Measurements from ENCODE around the gene ATP9B.
"Not testable (repeated sequence)": the region's sequence is repeated elsewhere in the genome, so short reads cannot be mapped to it uniquely, and the experiment has no call there.

The ATP9B gene

DNA sequence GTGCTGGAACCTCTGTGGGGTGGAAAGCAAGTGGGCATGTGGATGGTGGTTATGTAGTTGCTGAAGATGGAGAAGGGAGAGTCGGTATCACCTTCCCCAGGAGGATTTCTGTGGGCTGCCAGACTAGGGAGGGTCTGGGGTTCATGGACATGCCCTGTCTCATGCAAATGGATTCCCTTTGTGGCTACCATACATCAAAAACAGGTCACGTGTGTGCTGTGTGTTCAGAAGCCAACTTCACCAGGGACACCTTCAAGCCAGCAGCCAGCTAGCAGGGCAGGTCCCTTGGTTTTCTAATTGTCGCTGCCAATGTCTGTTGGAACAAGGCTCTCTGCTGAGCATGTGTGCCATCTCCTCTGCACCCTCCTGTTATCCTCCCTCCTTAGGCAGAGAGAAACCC lies 155.2 kb downstream of the ATP9B start:
- no peak for DNase-seq (ENCODE audit: extremely low read depth in 1 of 2, low read depth in 1 of 2)

DNA sequence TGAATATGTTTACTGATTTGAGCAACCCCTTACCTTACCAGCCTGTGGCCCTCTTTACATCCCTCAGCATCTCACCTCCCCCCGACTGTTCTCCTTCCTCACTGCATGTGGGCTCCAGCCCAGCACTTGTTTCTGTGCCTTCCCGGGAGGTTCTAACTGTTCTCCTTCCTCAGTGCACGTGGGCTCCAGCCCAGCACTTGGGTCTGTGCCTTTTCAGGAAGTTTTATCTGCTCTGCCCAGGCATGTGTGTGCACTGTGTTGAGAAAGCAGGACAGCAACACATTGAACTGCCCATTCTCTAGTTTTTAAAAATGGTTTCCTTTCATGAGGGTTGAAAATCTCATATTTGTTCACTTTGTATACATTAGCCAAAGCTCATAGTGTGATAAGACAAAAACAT lies 158.4 kb downstream of the ATP9B start:
- DNase-seq (ENCODE audit: extremely low read depth in 1 of 2, low read depth in 1 of 2): no peak

DNA sequence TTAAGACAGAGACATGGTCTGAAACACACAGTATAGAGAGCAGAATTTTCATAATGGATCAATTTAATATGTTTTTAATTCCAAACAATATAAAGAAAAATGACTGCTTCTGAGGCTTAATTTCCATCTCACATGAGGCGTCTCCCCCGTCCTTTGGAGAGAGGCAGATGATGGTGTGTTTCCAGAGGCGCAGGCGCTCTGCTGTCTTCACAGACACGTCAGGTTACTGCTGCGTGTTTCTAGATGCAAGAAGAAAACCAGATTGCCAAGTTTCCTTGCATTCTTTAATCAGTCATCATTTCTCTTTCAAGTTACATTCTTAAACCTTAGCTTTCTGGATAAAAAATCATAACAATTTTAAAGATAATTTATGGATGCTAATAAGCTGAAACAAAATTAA lies 160.2 kb downstream of the ATP9B start:
- no peak for DNase-seq (ENCODE audit: extremely low read depth in 1 of 2, low read depth in 1 of 2)

DNA sequence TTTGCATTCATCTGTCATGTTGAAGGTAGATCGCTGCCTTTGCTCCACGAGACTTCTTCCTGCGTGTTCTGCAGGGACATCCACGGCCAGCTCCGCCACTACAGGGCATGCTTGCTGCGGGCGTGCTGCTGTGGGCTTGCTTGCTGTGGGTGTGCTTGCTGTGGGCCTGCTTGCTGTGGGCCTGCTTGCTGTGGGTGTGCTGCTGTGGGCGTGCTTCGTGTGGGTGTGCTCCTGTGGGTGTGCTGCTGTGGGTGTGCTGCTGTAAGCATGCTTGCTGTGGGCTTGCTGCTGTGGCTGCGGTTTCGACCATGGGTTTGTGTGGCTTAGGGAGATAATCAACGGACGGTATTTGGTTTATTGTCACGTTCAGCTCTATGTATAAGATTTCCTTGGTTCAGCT lies 165.2 kb downstream of the ATP9B start:
- no peak for DNase-seq (ENCODE audit: extremely low read depth in 1 of 2, low read depth in 1 of 2)

- DNase-seq (ENCODE audit: extremely low read depth in 1 of 2, low read depth in 1 of 2): no peak
Observed at GRCh38 chr18:79239631-79240030, 170.4 kb downstream of the ATP9B start.

GRCh38 chr18:79241755-79242154 lies 172.6 kb downstream of the ATP9B start:
- no peak for DNase-seq (ENCODE audit: extremely low read depth in 1 of 2, low read depth in 1 of 2)

DNA sequence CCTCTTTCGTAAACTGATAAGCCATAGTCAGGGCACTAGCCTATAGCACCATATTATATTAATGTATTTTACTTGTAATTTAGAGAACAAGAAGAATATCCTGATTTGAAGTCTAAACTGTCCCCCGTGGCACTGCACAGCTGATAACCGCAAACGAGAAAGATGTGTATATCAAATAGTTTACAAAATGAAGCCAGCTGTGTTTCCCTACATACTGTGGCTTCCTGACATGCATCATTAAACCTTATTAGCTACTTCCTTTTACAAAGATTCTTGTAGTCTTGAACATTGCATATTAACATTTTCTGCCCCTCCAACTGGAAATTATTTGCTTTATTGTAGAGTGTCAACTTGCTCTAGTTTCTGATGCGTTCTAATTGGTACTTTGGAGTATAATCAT lies 173.1 kb downstream of the ATP9B start:
- no peak for DNase-seq (ENCODE audit: extremely low read depth in 1 of 2, low read depth in 1 of 2)

GRCh38 chr18:79245517-79246001 lies 176.4 kb downstream of the ATP9B start:
- no peak for DNase-seq (ENCODE audit: extremely low read depth in 1 of 2, low read depth in 1 of 2)

GRCh38 chr18:79246309-79247108 lies 177.3 kb downstream of the ATP9B start:
- DNase-seq (ENCODE audit: extremely low read depth in 1 of 2, low read depth in 1 of 2): peak; percentile 19 to 58

DNA sequence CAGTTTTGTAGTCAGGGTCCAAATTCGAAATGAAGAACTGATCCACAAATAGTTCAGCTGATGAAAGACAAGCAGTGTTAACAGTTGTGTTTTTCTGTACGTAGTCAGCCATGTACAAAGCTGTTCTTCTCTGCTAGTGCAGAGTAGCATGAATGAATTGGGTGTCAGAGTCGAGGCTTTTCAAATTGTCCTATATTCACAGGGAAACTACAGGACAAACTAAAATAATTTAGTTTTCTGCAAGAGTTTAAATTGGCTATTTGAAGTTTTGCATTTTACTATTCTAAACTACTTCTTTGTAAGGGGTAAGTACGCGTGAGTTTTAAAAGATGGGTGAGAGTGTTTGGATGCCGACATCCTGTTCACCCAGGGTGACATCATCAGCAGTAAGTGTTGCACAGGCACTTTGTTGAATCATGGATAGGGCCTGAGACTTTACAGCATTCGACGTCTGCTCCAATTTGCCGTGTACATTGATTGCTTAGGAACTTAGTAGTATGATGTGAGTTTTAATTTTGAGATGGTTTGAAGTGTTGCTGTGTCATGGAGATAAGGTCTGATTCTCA lies 179.4 kb downstream of the ATP9B start:
- DNase-seq (ENCODE audit: extremely low read depth in 1 of 2, low read depth in 1 of 2): no peak

- no peak for DNase-seq (ENCODE audit: extremely low read depth in 1 of 2, low read depth in 1 of 2)
Observed at GRCh38 chr18:79250301-79250981, 181.2 kb downstream of the ATP9B start.

DNA sequence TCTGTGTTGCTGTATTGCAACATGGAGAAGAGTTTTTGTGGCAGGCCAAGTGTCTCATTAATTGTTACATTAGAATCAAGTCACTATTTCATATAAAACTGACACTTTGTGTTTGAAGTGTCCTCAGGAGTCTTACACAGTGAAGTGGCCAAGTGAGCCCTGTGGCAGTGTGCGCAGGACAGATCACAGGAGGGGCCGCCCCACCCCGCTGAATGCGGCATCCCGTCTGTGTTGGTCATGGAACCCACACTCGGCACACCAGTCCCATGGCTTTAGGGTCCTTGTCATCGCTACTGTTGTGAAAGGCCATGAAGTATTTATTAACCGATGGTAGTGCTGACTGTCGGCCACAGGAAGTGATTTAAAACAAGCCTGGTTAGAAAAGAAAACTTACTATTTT lies 181.8 kb downstream of the ATP9B start:
- no peak for DNase-seq (ENCODE audit: extremely low read depth in 1 of 2, low read depth in 1 of 2)

DNA sequence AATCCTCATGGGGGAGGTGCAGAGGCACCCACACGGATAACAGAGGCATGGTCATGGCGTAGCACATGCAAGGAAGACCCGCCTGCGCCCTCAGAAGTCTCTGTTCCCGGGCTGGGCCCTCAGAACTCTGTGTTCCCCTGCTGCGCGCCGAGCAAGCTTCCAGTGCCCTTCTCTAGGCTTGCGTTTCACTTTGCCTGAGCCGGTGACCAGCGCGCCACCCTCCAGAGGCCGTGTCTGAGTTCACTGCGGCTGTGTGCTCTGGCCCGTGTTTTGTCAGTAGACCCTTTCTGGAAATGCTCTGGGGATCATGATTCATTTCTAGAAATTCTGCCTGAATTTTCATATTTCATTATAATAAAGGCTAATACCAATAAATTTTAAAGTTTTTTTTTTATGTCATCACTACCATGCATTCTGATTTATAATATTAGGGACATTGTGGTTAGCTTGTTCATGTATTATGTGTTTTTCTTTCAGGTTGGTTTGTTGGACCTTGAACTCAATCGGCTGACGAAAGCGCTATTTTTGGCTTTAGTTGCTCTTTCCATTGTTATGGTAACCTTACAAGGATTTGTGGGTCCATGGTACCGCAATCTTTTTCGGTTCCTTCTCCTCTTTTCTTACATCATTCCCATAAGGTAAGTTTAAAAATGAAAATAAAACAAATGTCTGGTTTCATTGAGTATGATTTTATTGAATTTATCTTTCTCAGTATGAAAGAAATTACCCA lies 183.9 kb downstream of the ATP9B start:
- no peak for DNase-seq (ENCODE audit: extremely low read depth in 1 of 2, low read depth in 1 of 2)

DNA sequence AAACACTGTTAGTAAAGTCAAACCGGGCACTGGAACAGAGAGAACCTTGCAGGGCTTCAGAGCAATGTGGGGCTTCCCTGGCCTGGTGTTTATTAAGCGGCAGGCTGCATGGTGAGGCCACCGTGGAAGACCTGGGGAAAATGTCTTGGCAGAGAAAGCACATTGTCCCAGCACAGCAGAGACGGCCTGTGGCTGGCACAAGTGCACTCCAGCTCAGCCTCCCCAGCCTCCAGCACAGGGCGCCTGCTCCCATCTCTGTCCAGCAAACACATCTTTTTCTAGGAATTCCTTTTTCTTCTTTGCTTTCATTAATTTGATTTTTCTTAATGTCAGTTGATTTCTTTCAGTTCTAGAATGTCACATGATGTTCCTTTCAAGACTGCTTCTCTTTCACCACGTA lies 188.3 kb downstream of the ATP9B start:
- no peak for DNase-seq (ENCODE audit: extremely low read depth in 1 of 2, low read depth in 1 of 2)

GRCh38 chr18:79258447-79258846 lies 189.3 kb downstream of the ATP9B start:
- DNase-seq (ENCODE audit: extremely low read depth in 1 of 2, low read depth in 1 of 2): no peak

- no peak for DNase-seq (ENCODE audit: extremely low read depth in 1 of 2, low read depth in 1 of 2)
Observed at GRCh38 chr18:79259218-79259617, 190.0 kb downstream of the ATP9B start.

DNA sequence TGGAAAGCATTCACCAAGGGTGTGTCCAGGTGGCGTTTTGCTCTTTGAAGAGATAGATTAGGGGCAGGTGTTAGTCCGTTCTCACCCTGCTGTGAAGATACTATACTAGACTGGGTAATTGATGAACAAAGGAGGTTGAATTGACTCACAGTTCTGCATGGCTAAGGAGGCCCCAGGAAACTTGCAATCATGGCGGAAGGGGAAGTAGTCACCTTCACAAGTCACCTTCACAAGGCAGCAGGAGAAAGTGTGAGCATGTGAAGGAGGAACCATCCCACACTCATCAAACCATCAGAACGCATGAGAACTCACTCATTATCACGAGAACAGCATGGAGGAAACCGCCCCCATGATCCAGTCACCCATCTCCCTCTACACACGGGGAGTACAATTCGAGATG lies 190.8 kb downstream of the ATP9B start:
- DNase-seq (ENCODE audit: extremely low read depth in 1 of 2, low read depth in 1 of 2): no peak

DNA sequence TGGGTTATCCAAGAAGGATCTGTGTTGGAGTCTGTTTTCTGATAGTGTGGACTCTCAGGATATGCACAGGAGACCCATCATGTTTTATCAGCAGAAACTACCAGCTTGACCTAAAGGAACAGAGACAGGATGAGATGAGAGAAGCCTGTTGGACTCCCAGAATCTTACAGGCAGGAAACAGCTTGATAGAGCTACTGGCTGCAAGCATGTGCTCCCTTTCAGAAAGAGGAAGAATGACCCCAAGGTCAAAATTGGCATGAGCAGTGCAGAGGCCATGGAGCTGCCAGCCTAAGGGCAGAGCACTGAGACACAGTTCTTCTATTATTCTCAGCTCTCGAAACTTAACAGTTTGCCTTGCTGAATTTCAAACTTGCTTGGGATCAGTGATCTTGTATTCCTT lies 191.3 kb downstream of the ATP9B start:
- no peak for DNase-seq (ENCODE audit: extremely low read depth in 1 of 2, low read depth in 1 of 2)

DNA sequence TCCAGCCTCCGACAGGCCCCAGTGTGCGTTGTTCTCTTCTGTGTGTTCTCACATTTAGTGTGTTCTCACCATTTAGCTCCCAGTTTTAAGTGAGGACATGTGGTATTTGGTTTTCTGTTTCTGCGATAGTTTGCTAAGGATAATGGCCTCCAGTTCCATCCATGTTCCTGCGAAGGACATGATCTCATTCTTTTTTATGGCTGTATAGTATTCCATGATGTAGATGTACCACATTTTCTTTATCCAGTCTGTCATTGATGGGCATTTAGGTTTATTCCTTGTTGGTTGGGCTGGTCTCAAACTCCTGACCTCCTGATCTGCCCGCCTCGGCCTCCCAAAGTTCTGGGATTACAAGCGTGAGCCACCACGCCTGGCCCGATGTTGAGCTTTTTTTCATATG lies 195.9 kb downstream of the ATP9B start:
- DNase-seq (ENCODE audit: extremely low read depth in 1 of 2, low read depth in 1 of 2): not testable (repeated sequence)

GRCh38 chr18:79271812-79272211 lies 202.6 kb downstream of the ATP9B start:
- DNase-seq (ENCODE audit: extremely low read depth in 1 of 2, low read depth in 1 of 2): not testable (repeated sequence)

GRCh38 chr18:79272916-79273315 lies 203.7 kb downstream of the ATP9B start:
- no peak for DNase-seq (ENCODE audit: extremely low read depth in 1 of 2, low read depth in 1 of 2)
